Measurements from ENCODE around the gene CD37.

GRCh38 chr19:49316284-49316683, 18.9 kb upstream of the CD37 start:
- TF ChIP-seq CTCF (conservative IDR thresholded peaks at IDR 0.05; ENCODE audit: low read depth, low read length): no peak
- TF ChIP-seq EZH2 (IDR thresholded peaks at IDR 0.05; ENCODE audit: low read length, unreplicated experiment): no peak

Measured in PC-3 (cell line).